ENCODE results near the gene GPR42.

The GPR42 gene

DNA sequence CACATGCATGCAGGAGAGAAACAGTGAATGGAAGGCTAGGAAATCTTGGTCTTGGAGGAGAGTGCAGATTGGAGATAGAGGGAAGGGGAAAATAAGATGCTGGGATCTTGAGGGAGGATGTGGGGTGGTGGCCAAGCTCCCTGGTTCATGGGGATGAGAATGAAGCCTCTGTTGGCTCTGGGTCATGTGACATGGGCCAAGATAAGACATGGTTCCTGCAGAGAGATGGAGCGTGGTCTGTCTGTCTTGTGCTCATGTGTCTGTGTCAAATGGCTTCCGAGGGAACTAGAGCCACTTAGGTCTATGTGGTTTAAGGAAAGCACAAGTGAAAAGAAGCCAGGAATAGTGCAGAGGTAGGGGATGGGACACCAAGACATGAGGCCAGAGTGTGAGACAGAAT is 46.4 kb downstream of the GPR42 start:
- H3K36me3 Mint-ChIP-seq (ENCODE audit: low read depth) = no peaks in the 10 kb centered on the region
- H3K4me1 Mint-ChIP-seq = peaks cover 5% of the 10 kb centered on the region
- DNase-seq = no peak
- no peak overlapping the region for H3K27ac Mint-ChIP-seq
- no peak overlapping the region for H3K4me3 Mint-ChIP-seq
- peaks cover 52% of the 10 kb centered on the region for H3K27me3 Mint-ChIP-seq (ENCODE audit: low read depth, poor library complexity)
- no peak for TF ChIP-seq CTCF (IDR thresholded peaks at IDR 0.05)
- no peaks in the 10 kb centered on the region for H3K9me3 Mint-ChIP-seq

GRCh38 chr19:35417713-35418534 is 47.1 kb downstream of the GPR42 start:
- no peaks in the 10 kb centered on the region for H3K36me3 Mint-ChIP-seq (ENCODE audit: low read depth)
- no peaks in the 10 kb centered on the region for H3K9me3 Mint-ChIP-seq
- TF ChIP-seq CTCF (IDR thresholded peaks at IDR 0.05) = no peak
- peak overlapping the region; percentile 55 for H3K27ac Mint-ChIP-seq
- no peak overlapping the region for H3K4me3 Mint-ChIP-seq
- peaks cover 5% of the 10 kb centered on the region for H3K4me1 Mint-ChIP-seq
- peaks cover 46% of the 10 kb centered on the region for H3K27me3 Mint-ChIP-seq (ENCODE audit: low read depth, poor library complexity)
- DNase-seq = no peak

DNA sequence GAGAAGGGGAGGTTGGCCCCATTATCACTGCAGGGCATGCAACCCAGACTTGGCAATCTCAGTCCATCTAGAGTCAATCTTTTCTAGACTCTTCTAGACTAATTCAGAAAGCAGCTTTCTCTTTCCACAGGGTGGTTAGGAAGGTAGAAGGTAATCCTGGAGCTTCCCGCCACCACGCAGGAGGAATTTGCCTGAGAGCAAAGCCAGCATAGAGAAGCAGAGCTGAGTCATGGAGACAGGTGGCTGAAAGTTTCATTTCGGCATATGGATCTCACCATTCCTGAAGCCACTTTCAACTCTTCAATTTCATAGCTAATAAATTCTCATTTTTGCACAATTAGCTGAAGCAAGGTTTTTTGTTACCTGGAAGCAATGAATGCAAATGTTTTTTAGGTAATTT is 48.2 kb downstream of the GPR42 start:
- Mint-ChIP-seq H3K36me3 (ENCODE audit: low read depth) (no peaks in the 10 kb centered on the region), H3K27me3 (ENCODE audit: low read depth, poor library complexity) (peaks cover 38% of the 10 kb centered on the region), H3K27ac (no peak overlapping the region), H3K4me1 (peaks cover 5% of the 10 kb centered on the region), H3K4me3 (no peak overlapping the region), H3K9me3 (no peaks in the 10 kb centered on the region)
- TF ChIP-seq CTCF (IDR thresholded peaks at IDR 0.05) = no peak
- no peak for DNase-seq

DNA sequence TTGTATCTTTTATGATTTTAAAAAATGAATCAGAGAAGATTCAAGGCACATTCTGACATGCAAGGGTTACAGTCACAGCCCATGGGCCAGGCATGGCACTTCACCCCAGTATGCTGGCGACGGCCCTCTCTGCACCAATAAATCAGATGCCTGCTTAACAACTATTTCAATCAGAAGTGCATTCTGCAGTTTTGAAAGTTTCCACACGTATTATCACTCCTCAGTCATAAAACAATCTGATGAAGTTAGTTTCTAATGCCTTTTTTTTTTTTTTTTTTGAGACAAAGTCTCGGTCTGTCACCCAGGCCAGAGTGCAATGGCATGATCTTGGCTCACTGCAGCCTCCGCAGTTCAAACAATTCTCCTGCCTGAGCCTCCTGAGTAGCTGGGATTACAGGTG is 48.9 kb downstream of the GPR42 start:
- no peaks in the 10 kb centered on the region for H3K36me3 Mint-ChIP-seq (ENCODE audit: low read depth)
- H3K4me1 Mint-ChIP-seq = peaks cover 5% of the 10 kb centered on the region
- peaks cover 32% of the 10 kb centered on the region for H3K27me3 Mint-ChIP-seq (ENCODE audit: low read depth, poor library complexity)
- DNase-seq = no peak
- H3K27ac Mint-ChIP-seq = no peak overlapping the region
- no peaks in the 10 kb centered on the region for H3K9me3 Mint-ChIP-seq
- no peak overlapping the region for H3K4me3 Mint-ChIP-seq
- TF ChIP-seq CTCF (IDR thresholded peaks at IDR 0.05) = no peak

DNA sequence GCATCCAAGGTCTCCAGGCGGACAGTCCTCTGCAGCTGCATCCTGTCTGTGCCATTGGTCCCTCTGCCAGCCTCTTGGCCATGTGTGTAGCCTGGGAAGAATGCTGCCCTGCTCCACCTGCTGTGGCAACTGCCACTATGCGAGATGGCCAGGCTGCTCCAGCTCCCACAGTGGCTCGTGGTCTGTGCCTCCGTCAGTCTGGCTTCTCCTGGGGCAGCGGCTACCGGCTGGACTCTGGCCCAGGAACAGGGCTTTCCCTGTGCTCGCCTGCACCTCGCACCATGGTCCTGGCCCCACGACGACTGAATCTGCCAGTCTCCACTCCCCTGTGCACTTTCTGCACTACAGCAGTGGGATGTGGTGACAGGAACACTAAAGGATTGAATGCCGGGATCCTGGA is 50.5 kb downstream of the GPR42 start:
- no peak for DNase-seq
- Mint-ChIP-seq H3K27me3 (ENCODE audit: low read depth, poor library complexity) (peaks cover 29% of the 10 kb centered on the region), H3K27ac (no peak overlapping the region), H3K9me3 (no peaks in the 10 kb centered on the region), H3K4me1 (peaks cover 5% of the 10 kb centered on the region), H3K4me3 (no peak overlapping the region), H3K36me3 (ENCODE audit: low read depth) (no peaks in the 10 kb centered on the region)
- no peak for TF ChIP-seq CTCF (IDR thresholded peaks at IDR 0.05)
